Stimulated activated CD4-positive, alpha-beta T cell treated with anti-CD3 and anti-CD28 coated beads, Interleukin-1b, Interleukin-23, amount 100 ng/mL, for 4 hours (primary cell): ENCODE measurements around the gene AGPAT2.
"Not testable (repeated sequence)": the region's sequence is repeated elsewhere in the genome, so short reads cannot be mapped to it uniquely, and the experiment has no call there.

Experiments used
- DNase-seq, 2 donors: peaks; one replicate each; pipeline ENCODE4 v3.0.0-alpha.2; 2020; ENCODE audit warnings: low read depth in 2 of 2

AGPAT2 gene

DNA sequence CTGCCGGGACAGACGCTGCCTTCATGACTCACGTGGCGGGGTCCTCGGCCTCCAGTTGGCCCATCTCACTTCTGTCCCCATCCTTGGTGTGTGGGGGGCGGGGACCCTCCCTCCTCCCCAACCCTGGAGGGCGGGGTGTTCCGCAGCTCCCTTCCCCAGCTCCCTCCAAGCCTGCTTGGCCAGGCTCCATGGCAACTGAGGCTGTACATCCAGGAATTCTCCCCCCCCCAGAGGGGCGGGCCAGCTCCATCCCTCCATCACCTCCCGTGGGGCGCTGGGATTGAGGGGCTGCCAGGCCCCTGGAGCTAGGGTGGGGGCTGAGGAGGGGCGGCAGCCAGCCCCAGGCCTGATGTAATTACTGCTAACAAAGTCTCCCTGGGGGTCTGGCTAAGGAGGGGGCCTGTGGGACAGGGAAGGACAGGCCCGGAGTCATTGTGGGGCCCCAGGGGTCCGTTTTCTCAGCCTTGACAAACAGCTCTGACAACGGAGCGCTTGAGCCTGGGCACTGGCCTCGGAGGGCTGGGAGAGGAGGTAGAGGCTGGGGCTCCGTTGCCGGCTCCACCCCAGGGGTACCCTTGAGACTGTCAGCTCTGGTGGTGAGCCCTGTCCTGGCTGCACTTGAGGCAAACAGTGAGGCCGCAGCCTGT is 33.1 kb upstream of the AGPAT2 start:
- DNase-seq, result no peak

DNA sequence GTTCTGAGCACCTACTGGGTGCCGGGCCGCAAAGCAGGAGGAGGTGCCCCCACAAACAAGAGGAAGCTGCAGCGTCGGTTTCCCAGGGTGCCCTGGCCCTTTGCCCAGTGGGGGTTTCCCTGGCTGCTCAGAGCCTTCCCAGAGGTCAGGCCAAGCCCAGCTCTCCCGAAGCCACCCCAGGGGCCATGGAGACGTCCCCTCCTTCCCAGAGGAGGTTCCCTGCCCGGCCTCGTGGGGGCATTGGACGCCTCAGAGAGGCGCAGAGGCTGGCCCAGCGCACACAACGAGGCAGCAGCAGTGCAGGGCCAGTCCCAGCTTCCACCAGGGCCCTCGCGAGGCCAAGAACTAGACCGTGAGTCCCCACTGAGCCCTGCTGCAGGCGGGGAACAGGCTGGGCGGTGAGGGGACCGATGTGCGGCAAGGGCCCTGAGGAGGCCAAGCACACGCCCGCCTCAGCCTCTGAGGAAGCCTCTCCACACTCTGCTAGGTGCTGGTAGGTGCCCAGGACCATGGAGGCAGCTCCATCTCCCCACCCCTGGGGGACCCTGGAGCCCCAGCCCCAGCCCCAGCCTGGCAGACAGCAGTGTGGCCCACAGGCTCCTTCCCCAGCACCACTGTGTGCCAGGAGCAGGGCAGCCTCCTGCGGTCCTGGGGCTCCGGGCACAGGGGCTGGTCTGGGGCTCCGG is 32.1 kb upstream of the AGPAT2 start:
- DNase-seq, result no peak

DNA sequence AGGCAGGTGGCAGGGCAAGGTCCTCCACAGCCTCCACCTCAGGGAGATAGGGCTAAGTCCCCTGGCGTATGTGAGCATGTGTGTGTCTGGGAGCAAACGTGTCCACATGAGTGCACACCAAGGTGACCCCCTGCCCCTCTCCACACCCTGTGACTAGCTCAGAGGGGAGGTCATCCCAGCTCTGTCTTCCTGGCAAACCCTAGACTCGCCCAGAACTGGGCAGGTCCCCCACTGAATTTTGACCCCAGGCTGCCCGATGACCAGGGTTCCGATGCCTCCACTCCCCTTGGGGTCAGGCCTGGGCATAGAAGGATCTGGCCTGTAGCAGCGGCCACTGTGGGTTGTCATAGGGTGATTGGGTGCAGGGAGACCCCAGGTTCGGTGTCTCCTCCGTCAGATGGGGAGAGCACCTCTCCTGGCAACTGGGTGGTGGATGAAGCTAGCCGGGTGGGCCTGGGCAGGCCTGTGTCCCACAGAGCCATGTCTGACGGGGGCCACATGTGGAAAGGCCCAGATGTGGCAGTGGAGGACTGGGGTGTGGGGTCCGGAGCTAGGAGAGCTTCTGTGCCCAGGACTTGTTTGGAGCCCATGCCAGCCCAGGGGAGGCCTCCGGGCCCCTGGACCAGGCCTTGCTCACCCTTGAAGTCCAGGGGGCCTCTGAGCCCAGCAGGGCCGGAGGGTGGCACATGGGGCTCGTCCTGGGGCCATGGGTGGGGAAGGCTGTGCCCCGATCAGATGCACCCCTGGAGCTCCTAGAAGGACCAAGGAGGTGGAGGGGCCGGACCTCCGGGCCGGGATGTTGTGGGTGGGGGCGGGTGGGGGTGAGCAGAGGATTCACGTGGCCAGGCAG is 31.3 kb upstream of the AGPAT2 start:
- DNase-seq, result no peak

DNA sequence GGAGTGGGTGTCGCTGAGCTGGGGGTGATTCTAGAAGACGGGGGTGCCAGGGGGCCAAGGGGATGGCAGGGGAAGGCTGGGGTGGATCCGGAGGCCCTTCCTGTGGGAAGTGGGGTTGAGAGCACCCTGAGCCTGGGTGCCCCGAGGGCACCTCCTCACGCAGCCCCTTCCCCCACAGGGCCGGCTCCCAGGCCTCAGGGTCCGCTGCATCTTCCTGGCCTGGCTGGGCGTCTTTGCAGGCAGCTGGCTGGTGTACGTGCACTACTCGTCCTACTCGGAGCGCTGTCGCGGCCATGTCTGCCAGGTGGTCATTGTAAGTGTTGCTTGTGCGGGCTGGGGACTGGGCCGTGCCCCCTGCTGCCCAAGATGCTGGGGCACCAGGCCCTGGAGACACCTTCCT is 30.1 kb upstream of the AGPAT2 start:
- DNase-seq, result no peak

DNA sequence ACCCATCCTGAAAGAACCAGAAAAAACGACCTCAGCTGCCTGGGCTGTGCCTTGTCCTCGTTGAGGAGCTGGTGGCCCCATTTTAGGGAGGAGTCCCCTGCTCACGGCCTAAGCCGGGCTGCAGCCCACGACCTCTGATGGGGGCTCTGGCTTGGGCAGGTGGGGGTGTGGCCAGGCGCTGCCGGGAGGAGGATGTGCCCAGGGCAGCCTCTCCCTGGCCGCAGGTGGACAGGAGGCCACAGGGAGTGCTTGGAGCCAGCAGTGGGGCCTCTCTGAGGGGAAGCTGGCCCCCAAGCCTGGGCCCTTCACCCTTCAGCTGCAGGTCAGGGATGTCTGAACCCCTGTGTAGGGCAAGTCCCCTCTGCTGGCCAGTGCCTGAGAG is 27.6 kb upstream of the AGPAT2 start:
- DNase-seq, result no peak

DNA sequence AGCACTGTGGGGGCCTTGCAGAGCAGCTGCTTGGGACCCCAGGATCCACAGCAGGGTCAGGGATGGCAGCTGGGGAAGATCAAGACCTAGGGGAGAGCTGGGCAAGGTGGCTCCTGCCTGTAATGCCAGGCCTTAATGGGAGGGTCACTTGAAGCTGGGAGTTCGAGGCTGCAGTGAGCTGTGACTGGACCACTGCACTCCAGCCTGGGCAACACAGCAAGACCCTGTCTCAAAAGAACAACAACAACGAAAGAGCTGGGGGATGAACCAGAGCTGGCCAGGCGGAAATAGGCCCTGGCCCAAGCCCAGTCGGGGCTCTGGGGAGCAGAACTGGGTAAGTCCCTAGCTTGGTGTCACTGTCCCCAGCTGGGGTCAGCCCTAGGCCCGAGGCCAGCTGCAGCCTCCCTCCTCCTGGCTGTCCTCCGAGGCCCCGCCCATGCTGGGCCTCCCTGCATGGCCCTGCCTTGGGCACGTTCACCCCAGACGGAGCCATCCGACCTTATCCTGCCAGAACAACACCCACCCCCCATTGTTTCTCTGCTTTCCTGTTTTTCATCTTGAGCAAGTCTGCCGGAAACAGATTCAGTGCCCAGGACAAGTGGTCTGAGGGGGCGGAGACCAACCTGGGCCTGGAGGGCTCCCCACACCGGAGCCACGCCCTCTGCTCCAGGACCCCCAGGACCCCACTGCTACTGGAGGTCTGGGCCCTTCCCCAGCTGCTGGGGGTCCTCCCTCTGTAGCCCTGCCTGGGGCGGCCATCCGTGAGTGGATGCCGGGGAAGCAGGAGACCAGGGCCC is 27.0 kb upstream of the AGPAT2 start:
- no peak for DNase-seq

DNA sequence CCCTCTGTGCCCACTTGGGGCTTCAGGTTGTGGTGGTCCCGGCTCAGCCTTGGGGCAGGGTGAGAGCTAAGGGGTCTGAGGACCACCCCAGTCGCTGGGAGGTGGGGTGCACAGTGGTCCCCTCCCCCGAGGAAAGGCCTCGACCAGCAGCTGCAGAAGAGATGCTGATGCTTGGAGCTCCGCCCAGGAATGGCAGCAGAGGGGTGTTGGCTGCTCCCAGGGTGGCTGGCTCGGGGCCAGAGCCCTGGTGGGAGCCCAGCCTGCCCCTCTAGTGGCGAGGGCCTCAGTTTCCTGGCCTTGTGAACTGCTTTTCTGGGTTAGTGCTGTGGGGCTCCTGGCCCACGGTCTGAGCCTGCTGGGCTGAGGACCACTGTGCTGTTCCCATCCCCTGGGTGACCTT is 26.3 kb upstream of the AGPAT2 start:
- DNase-seq, result no peak

DNA sequence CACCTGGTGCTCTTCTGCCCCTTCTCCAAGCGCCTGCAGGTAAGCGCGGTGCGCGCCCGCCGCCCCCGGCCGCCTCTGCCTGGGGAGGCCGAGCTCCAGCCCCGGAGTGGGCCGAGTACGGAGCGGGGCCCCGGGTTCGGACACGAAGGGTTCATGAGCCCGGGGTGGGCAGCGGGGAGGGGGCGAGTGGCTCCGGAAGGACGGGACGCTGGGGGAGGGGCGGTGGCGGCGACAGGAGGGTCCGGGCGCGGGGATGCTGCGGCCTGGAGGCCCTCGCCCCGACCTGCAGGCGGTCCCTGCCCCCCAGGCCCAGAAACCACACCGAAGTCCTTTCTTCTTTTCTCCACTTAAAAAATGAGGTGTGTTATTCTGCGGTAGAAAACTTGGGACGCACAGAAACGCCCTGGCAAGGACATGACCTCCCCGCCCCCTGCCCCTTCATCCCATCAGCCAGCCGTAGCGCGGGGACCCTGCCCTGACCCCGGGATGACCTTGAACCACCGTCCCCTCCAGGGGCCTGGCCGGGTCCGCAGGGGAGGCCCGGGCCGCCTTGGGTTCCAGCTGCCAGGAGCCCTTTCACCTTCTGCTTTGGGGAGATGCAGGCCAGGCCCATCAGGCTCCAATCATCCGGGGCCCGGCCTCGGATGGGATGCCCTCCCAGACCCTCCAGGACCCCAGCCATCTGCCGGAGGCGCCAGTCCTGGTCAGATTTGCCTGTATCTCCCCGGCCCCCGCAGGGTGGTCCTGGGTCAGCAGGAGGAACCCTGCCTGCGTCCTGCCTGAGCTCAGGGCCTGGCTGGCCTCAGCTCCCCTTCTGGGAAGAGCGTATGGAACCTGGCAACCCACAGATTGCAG is 25.7 kb upstream of the AGPAT2 start:
- no peak for DNase-seq

DNA sequence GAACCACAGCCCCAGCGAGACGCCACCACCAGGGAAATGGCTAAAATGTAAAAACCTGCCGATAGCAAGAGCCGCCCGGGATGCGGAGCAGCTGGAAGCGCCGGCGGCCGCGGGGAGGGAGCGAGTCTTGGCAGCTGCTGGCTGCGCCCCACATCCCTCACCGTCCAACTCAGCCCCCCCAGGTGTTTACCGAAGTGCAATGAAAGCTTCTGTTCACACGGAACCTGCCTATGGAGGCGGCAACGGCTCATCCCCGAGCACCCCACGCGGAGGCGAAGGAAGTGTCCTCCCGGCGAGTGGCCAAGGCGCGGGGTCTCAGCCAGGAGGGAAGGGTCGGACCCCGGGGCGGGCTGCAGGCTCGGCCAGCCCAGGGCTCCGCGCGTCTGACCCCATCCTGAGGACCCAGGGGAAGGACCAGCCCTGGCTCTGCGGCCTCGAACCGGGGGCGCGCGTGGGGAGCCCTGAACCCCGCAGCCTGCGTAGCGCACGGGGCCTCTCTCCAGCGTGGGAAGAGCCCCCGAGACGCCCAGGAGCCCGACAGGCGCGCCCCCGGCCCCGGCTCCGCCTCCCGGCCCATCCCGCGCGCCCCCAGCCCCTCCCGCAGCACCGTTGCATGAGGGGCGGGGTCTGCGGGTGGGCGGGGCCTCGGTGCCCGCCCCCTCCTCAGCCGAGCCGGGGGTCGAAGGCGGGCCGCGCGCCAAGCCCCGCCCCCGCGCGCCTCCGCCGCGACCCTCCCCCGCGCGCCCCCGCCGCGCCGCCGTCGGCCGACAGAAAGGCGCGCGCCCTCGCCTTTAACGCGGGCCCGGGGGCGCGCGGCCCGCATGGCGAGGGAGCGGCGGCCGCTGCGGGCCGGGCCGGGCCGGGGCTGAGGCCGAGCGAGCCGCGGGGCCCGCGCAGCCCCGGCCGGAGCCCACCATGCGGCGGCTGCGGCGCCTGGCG is 24.8 kb upstream of the AGPAT2 start, which contains the start of gene DIPK1B:
Gene DIPK1B, plus strand, starts transcription at position 822 of the 939 bp plus-strand sequence. Its CDS starts 94 bp downstream, at position 916.
- DNase-seq, result no peak

DNA sequence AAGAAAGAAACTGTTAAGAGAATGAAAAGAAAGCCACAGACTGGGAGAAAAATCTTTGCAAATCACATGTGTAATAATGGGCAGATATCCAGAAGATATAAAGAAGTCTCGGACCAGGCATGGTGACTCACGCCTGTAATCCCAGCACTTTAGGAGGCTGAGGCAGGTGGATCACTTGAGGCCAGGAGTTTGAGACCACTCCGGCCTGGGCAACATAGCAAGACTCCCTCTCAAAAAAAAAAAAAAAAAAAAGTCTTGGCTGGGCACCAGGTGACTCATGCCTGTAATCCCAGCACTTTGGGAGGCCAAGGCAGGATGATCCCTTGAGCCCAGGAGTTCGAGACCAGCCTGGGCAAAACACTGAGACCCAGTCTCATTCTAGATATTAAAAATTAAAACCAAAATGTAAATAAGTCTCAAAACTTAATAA is 24.0 kb upstream of the AGPAT2 start:
- DNase-seq, result not testable (repeated sequence)

DNA sequence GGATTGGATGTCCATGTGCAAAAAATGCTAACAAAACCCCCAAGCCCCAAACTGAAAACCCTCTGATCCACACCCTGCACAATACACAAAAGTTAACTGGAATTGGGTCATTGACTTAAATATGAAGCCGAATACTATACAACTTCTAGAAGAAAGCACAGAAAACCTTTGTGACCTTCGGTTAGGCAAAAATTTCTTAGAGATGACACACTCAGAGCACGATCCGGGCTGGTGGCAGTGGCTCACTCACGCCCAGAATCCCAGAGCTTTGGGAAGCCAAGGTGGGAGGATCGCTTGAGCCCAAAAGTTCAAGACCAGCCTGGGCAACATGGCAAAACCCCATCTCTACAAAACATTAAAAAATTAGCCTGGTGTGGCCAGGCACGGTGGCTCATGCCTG is 23.3 kb upstream of the AGPAT2 start:
- DNase-seq, result no peak

DNA sequence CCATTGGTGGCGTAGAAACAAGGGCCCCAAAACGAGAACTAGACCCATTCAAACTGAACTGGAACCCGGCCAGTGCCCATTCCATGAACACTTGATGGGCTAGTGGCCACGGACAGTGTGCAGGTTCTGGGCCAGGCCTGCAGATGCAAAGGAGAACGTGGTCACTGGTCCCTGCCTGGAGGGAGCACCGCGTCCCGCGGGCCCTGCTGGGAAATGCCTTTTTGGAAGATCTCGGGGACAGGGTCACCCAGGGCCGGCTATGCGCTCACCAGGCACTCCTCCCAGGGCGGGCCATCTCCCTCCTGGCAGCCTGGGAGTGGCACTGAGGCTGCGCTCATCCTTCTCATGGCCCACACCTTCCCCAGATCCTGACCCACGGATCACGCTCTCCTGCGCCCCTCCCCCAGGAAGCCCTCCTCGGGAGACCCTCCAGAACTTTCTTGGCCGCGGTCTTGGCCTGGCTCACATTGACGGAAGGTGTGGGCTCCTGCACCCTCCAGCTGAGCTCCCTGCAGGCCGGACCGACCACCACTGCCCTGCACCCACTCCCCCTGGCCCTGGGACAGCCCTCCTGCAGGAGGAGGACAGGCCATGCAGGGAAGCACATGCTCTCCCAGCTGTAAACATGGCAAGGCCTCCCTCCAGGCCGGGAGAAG is 22.3 kb upstream of the AGPAT2 start:
- no peak for DNase-seq

DNA sequence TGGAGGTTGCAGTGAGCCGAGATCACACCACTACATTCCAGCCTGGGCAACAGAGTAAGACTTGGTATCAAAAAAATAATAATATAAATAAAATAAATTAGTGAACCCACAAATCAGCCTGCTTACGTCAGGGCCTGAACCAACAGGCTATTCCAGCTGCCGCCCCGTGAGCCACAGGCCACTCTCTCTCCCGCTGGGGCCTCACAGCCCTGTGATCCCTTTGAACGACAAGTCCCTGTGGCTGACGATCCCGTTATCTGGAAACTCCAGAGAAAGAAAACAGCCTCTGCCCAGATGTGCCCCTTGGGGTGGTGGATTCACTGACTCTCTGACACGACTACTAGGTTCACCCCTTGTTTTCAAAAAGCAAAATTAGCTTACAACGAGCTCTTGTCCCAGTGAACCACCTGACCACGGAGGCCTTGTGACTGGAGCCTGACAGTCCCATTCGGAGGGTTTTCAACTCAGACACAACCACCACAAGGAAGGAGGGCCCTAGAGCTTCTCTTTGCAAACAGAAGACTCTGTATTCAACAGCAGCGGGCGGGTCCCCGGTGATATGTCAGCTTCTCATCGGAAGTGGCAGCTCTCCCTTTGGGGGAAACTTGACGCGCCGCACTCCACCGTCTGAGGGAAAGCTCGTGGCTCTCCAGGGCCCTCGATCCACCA is 20.7 kb upstream of the AGPAT2 start:
- no peak for DNase-seq

DNA sequence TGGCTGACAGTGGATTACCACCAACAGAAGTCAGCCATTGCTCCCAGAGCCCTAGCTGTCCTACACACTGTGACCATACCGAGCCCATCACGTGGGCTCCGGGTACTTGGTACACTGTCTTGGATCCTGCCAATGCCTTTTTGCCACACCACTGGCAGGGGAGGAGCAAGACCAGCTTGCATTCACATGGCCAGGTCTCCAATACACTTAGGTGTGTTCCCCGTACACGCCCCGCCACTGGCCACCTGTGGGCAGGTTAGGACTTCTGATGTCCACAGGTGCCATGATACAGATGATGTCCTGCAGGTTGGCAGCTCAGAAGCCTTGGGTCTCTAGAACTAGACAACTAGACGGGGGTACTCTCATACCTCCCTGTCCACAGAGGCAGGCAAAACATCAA is 19.8 kb upstream of the AGPAT2 start:
- no peak for DNase-seq

DNA sequence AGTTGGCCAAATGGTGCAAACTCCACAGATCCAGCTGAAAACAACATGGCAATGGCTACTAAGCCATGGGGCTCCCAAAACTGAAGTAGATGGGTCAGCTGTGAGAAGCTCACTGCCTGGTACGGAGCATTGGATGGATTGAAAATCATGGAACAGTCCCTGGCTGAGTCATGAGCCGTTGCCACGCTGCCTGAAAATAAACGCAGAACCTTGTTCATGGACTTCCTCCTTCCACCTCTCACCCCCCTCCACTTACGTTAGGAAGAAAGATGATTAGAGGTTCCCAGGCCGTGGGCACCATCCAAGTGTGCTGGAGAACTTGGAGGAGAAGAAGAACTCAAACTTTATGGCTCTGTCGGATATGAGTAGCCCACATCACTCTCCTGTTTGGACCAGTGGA is 18.3 kb upstream of the AGPAT2 start:
- DNase-seq, result no peak

DNA sequence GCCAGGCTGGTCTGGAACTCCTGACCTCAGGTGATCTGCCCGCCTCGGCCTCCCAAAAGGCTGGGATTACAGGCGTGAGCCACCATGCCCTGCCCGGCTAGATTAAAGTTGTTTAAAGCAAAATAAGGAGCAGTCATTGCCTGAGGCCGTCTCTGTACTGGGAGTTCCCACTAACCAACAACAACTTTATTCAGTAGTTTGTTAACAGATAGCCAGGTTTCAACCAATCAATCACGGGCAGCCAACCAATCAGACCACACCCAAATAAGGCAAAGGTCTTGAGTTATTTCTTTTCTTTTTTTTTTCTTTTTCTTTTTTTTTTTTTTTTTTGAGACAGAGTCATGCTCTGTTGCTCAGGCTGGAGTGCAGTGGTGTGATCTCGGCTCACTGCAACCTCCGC is 17.5 kb upstream of the AGPAT2 start:
- not testable (repeated sequence) for DNase-seq

DNA sequence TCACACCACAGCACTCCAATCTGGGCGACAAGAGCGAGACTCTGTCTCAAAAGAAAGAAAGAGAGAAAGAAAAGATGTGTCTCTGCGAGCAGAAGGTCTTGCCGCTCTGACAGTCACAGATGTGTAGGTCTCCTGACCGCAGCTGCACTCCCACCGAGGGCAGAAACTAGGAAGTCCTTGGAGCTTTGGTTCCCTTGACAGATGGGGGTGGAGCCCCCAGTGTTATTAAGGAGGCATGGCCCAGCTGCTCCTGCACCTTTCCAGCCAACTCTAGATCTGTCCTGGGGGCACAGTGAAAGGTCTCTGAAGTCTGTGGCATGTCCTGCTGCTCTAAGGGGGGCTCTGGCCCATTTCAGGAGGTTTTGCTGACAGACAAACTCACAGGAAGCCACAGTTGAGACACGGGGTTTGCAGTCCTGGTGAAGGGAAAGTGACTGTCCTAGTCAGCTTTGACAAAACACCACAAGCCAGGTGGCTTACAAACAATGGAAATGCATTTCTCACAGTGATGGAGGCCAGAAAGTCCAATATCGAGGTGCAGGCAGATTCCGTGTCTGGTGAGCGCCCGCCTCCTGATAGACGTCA is 16.1 kb upstream of the AGPAT2 start:
- DNase-seq, result no peak

DNA sequence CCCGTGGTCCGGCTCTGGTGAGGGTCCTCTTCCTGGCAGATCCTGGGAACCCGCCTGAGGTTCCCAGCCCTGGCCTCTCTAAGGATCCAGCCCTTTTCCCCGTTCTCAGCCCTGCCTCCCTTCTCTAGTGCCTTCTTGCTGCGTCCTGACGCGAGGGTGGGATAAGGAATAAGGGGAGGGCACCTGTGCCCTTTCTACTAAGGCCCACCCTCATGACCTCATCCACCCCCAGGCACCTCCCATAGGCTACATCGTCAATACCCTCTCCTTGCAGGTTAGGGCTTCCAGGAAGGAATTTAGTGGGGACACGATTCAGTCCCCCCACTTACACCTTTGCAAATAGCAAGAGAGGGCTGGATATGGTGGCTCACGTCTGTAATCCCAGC is 14.4 kb upstream of the AGPAT2 start:
- no peak for DNase-seq
